Nephron (organoid): ENCODE measurements around the gene FARP2.

Source experiments
- H3K27ac Mint-ChIP-seq, 3 experiments: 2 replicates each; pipeline ENCODE4 v1.8.0; 2020; ENCODE audit warnings: mixed read lengths in 3 of 3, mild to moderate bottlenecking in 2 of 3, moderate library complexity in 1 of 3
- H3K27me3 Mint-ChIP-seq: 2 replicates; pipeline ENCODE4 v1.8.0; 2021; ENCODE audit warnings: low read depth, mild to moderate bottlenecking, moderate library complexity, mixed read lengths
- H3K36me3 Mint-ChIP-seq: 2 replicates; pipeline ENCODE4 v1.8.0; 2020; ENCODE audit warnings: low read depth, mixed read lengths
- H3K4me1 Mint-ChIP-seq: 2 replicates; pipeline ENCODE4 v1.8.0; 2020; ENCODE audit warnings: mixed read lengths
- H3K4me3 Mint-ChIP-seq, 3 experiments: 2 replicates each; pipeline ENCODE4 v1.8.0; 2020; ENCODE audit warnings: mild to moderate bottlenecking in 3 of 3, mixed read lengths in 3 of 3, moderate library complexity in 2 of 3
- H3K9me3 Mint-ChIP-seq: 2 replicates; pipeline ENCODE4 v1.8.0; 2020; ENCODE audit warnings: mixed read lengths
- TF ChIP-seq, protein P1 (sequence below), 3 experiments: fragments of 200-600 bp; sonication (generic); IDR thresholded peaks; one replicate each; pipeline ENCODE4 v1.5.0; 2021; ENCODE audit warnings: antibody characterized with exemption in 3 of 3; ENCODE audit not compliant: unreplicated experiment in 3 of 3

FARP2 gene

DNA sequence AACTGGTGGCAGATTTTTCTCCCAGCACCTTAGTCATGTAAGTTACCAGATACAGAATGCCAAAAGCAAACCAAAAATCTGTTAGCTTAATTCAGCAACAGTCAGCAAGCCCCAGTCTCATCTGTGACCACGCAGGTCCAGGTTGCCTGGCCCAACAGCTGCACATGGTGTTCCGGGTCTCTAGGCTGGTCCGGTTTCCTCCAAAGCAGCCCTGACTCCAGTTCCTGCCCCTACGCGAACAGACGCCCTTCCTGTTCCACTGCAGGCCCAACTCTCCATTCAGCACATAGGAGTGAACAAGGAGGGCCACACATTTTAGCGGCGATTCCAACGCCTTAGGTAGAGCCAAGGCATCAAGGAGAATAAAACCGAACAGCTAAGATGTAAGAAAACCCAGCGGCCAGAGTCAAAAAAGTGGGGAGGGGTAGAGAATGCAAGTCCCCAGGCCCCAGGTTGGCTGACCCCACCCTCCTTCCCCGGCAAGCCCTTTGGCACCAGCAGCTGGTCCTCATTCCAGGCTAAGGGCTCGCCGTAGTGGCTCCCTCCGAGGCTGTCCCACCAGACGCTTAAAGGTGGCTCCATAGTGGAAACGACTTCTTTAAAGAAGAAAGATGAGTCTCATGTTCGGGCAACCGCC lies 150.8 kb downstream of the FARP2 start:
- Mint-ChIP-seq H3K4me3 (peak overlapping the region; percentile 88 to 95 (median 94)), H3K9me3 (no peaks in the 10 kb centered on the region), H3K36me3 (peaks cover 9% of the 10 kb centered on the region), H3K27me3 (peaks cover 4% of the 10 kb centered on the region), H3K27ac (peak overlapping the region; percentile 63 to 86 (median 85)), H3K4me1 (peaks cover 36% of the 10 kb centered on the region)
- TF ChIP-seq, protein P1, sequence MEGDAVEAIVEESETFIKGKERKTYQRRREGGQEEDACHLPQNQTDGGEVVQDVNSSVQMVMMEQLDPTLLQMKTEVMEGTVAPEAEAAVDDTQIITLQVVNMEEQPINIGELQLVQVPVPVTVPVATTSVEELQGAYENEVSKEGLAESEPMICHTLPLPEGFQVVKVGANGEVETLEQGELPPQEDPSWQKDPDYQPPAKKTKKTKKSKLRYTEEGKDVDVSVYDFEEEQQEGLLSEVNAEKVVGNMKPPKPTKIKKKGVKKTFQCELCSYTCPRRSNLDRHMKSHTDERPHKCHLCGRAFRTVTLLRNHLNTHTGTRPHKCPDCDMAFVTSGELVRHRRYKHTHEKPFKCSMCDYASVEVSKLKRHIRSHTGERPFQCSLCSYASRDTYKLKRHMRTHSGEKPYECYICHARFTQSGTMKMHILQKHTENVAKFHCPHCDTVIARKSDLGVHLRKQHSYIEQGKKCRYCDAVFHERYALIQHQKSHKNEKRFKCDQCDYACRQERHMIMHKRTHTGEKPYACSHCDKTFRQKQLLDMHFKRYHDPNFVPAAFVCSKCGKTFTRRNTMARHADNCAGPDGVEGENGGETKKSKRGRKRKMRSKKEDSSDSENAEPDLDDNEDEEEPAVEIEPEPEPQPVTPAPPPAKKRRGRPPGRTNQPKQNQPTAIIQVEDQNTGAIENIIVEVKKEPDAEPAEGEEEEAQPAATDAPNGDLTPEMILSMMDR (IDR thresholded peaks at IDR 0.05; ENCODE audit: unreplicated experiment in 3 of 3): no peak

GRCh38 chr2:241507430-241508239 lies 151.6 kb downstream of the FARP2 start:
- Mint-ChIP-seq H3K27ac (peak overlapping the region; percentile 63 to 86 (median 85)), H3K27me3 (peaks cover 4% of the 10 kb centered on the region), H3K36me3 (peaks cover 9% of the 10 kb centered on the region), H3K4me3 (peak overlapping the region; percentile 88 to 95 (median 94)), H3K4me1 (peaks cover 36% of the 10 kb centered on the region), H3K9me3 (no peaks in the 10 kb centered on the region)
- TF ChIP-seq, protein P1 (IDR thresholded peaks at IDR 0.05; ENCODE audit: unreplicated experiment in 3 of 3): peak in 2 of 3 experiments; percentile 19 to 47

DNA sequence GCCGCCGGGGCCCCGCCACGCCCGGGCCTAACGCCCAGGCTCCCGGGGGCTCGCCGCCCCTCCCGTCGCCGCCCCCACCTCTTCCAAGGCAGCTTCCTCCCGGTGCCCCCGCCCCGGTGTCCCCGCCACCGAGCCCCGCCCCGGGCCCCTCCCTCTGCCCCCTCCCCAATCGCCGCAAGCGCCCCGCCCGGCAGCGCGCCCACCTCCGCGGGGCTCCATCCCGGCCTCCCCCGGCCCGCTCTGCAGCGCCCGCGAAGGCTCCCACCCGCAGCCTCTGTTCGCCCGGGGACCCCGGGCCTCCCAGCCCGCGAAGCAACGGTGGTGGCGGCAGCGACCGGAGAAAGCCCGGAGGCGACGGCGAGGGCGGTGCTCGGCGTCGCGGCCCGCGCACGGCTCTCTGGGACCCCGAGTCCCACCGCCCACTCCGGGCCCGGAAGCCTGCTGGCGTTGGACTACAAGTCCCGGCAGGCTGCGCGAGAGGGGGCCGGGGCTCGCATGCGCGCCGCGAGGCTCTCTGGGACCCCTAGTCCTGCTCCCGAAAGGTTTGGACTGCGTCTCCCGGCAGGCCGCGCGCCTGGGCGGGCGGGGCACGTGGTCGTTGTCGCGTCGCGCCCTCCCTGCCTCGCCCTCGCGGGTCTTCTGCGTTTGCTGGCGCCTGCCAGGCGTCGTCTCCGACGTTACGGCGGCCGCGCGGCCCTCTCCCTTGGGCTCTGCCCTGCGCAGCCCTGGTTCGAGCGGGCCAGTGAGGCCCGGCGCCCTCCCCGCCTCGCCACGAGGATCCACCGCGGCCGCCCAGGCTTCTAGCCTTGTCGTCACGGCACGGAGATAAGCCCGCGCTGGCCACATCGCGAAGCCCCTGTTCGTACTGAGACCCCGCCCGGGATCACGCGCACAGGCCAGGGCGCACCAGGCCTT lies 152.4 kb downstream of the FARP2 start, which contains the start of gene STK25:
Gene STK25 (minus strand): TSS at position 345 of the 915 bp plus-strand sequence. CDS start 549 bp downstream, outside the sequence.
- Mint-ChIP-seq H3K4me1 (peaks cover 36% of the 10 kb centered on the region), H3K27ac (peak within 1 kb of the TSS; percentile 72 to 91 (median 91)), H3K27me3 (peaks cover 4% of the 10 kb centered on the region), H3K4me3 (peak within 1 kb of the TSS; percentile 93 to 95 (median 94)), H3K9me3 (no peaks in the 10 kb centered on the region), H3K36me3 (peaks cover 9% of the 10 kb centered on the region)
- TF ChIP-seq, protein P1 (IDR thresholded peaks at IDR 0.05; ENCODE audit: unreplicated experiment in 3 of 3): no peak

GRCh38 chr2:241509155-241509784 lies 153.2 kb downstream of the FARP2 start:
- Mint-ChIP-seq H3K4me1 (peaks cover 33% of the 10 kb centered on the region), H3K27me3 (peaks cover 4% of the 10 kb centered on the region), H3K9me3 (no peaks in the 10 kb centered on the region), H3K4me3 (peak overlapping the region; percentile 90 to 93 (median 92)), H3K27ac (peak overlapping the region; percentile 72 to 91 (median 91)), H3K36me3 (peaks cover 9% of the 10 kb centered on the region)
- TF ChIP-seq, protein P1 (IDR thresholded peaks at IDR 0.05; ENCODE audit: unreplicated experiment in 3 of 3): no peak

DNA sequence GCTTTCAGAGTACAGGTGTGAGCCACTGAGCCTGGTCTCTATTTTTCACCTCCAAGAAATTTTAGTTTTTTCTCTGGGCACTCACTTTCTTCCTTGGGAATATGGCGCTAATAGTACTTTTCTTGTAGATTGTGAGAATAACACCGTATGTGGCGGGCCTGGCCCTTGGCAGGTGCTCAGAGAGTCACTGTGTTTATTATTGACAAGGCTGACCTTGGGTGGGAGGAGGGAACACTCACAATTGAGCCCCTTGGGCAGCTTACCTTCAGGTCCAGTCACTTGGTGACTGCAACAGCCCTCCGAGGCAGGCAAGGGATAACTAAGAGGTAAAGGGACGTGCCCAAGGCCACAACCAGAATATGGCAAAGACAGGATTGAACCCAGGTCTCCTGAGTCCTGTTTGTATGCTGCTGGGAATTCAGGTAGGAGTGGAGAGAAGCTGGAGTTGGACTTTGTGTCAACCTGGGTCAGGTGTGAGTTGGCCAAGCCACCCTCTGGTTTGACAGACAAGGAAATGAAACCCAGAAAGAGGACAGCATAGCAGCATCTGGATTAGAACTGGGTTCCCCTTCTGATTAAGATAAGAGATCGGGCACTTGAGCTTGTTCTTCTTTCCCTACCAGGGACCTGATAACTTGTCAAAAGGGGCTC lies 155.1 kb downstream of the FARP2 start:
- TF ChIP-seq, protein P1 (IDR thresholded peaks at IDR 0.05; ENCODE audit: unreplicated experiment in 3 of 3): no peak
- H3K27ac Mint-ChIP-seq: peak overlapping the region in 1 of 3 experiments; percentile 21
- H3K27me3 Mint-ChIP-seq: peaks cover 8% of the 10 kb centered on the region
- no peaks in the 10 kb centered on the region for H3K9me3 Mint-ChIP-seq
- H3K36me3 Mint-ChIP-seq: peaks cover 3% of the 10 kb centered on the region
- H3K4me3 Mint-ChIP-seq: peak overlapping the region; percentile 90 to 93 (median 92)
- H3K4me1 Mint-ChIP-seq: peaks cover 14% of the 10 kb centered on the region
